Measurements from ENCODE around the gene FALEC.
A peak's percentile ranks its signal among the peaks of the same experiment; 100 is the strongest.
"Not testable (repeated sequence)": the region's sequence is repeated elsewhere in the genome, so short reads cannot be mapped to it uniquely, and the experiment has no call there.

The FALEC gene

DNA sequence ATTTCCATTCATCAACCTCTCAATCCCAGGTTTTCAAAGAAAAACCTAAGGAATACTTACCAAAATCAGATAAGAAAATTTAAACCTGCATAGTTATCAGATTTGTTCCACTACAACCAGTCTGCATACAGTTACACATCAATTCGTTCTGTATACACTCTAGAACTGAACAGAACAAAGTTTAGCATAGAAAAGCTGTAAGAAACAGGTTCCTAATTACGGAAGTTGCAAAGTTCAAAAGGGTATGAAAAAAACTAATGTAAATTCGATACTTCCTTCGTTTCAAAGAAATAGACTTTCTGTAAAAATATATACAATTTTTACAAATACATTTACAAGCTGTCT, 60.8 kb downstream of the FALEC start:
- DNase-seq = no peak

GRCh38 chr1:150576794-150577556, 61.4 kb downstream of the FALEC start:
- no peak for DNase-seq

DNA sequence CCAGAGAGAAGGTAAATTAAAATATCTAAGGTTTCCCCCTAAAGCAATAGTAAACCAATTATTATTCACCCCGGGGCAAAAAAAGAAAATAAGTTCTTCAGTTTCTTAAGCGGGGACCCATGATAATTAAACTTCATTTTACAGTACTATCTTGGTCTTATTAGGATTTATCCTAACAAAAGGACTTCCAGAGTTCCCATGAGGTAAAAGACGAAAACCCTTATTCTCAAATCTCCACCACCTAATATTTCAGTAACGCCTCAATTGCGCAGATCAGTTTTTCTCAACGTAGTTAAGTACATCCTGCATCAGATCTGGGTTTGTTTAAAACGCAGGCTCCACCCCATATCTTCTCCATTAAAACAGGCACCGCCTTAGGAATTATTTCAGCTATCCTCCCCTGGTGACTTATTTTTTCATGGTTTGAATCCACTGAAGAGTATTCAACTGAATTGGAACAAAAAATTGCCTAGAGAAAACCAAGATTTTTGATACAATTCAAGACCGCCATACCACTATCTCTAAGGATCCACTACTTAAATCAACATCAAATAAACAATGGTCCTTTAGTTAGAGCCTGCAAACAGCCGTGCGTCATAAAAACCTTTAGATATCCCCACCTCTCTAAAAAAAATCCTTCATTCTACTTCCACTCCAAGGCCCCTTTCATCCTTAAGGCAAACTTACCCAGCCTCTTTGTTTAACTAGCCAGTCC, 62.2 kb downstream of the FALEC start:
- no peak for DNase-seq

GRCh38 chr1:150578272-150579109, 62.9 kb downstream of the FALEC start:
- peak in 1 of 4 experiments; percentile 26 for DNase-seq

GRCh38 chr1:150579110-150579944, 63.8 kb downstream of the FALEC start, which contains the start of gene MCL1:
TSS of gene MCL1 (minus strand) at chr1:150579610. CDS start at chr1:150579530, 80 bp downstream.
- peak; percentile 43 to 76 (median 62) for DNase-seq

DNA sequence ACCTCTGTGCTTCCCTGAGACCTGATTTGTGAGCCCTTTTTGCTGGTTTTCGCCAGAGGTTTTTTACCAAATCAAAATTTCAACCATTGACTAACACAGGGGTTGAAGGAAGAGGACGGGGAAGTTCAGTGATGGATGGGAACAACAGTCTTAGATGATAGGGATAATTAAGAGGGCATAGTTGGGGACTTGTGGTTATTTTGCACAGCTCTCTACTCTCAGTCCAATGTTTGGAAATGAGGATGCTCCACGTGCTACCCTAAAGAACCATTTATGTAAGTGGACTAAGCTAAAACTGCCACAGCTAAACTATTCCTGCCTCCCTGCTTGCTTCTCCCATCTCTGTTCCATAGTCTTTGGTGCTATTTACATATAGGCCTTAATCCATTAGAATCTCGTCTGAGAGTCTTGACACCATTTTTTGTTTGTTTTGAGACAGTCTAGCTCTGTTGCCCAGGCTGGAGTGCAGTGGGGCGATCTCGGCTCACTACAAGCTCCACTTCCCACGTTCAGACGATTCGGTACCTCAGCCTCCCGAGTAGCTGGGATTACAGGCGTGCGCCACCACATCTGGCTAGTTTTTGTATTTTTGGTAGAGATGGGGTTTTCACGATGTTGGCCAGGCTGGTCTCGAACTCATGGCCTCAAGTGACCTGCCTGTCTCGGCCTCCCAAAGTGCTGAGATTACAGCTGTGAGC, 64.5 kb downstream of the FALEC start:
- no peak for DNase-seq

DNA sequence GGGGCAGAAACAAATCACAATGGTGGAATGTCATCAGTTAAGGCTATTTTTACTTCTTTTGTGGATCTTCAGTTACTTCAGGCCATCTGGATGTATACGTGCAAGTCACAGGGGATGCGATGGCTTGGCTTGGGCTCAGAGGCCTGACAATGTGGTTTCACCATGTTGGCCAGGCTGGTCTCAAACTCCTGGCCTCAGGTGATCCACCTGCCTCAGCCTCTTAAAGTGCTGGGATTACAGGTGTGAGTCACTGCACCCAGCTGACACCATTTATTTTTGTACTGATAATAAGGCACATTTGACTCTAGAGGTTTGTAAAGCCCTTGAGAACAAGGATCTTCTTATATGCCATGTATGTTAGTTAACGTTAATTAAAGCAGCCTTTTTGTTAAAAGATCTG, 65.4 kb downstream of the FALEC start:
- not testable (repeated sequence) for DNase-seq

DNA sequence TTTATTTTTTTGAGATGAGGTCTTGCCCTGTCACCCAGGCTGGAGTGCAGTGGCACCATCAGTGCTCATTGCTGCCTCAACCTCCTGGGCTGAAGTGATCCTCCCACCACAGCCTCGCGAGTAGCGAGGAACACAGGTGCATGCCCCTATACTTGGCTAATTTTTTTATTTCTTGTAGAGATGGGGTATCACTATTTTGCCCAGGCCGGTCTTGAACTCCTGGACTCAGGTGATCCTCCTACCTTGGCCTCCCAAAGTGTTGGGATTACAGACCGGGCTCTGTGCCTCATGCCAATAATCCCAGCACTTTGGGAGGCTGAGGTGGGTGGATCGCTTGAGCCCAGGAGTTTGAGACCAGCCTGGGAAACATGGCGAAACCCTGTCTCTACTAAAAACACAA, 65.9 kb downstream of the FALEC start:
- not testable (repeated sequence) for DNase-seq

GRCh38 chr1:150581962-150582361, 66.4 kb downstream of the FALEC start:
- not testable (repeated sequence) for DNase-seq

DNA sequence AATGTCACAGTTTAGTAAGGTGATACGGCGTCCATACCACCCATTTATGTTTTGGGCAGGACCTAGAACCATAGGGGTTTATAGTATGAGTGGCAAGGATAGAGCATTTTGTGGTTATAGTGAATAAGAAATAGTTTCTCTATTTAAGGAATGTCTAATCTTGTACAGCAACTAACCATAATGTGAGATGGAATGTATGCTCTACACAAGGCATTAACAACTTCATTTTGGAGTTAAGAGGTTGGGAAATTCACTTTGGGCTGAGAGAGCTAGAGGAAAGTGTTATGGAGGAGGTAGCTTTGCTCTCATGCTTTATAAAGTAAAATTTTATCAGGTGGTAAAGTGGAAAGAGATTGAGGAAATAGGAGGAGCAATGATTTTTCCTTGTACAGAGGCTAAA, 66.8 kb downstream of the FALEC start:
- no peak for DNase-seq
